HFF-Myc (cell line): ENCODE results near the gene IDE.

Experiments
- DNase-seq: peaks from one replicate; pipeline ENCODE4 v3.0.0-alpha.2; 2011; ENCODE audit warnings: low read depth; ENCODE audit errors: extremely low read depth
- H3K4me3 ChIP-seq: replicated peaks from 2 replicates; pipeline ENCODE4 v1.5.1; 2011; ENCODE audit warnings: low read depth, mild to moderate bottlenecking, control low read depth, low read length
- TF ChIP-seq, protein P1 (sequence below): IDR thresholded peaks from 2 replicates; pipeline ENCODE4 v1.5.1; 2012; ENCODE audit warnings: mild to moderate bottlenecking, low read depth, low read length, control low read depth; ENCODE audit errors: missing control alignments

Gene IDE

DNA sequence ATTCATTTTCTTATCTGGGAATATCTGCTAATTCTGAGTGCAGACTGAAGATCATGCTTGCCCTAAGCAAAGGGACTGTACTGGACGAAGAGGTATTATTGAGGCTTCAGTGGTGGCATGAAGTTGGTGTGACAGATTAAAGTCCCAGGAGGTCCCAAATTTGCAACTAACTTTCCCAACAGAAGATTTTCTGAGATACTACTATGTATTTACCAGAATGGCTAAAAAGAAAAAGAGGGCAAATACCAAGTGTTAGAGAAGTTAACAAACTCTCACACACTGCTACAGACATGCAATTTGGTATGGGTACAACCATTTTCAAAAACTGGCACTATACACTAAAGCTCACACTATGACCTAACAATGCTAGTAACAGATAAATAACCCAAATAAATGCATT lies 28.3 kb downstream of the IDE start:
- no peak for DNase-seq

DNA sequence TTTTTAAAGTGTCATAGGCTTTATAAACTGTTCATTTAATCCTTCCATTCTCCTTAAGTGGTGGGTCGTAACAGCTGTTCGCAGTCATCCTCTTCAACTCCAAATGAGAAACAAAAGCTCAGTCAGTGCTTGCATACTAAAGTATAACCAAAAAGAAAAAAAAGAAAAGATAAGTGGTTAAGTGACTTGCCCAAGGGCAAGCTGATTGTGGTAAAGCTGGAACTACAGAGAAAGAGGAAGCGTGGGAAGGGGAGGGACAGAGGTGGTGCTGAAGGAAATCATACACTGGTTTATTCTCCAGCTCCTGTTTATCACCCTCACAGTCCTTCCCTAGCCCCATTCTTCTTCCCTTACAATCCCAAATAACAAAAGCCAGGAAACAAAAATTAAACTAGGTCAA lies 29.6 kb downstream of the IDE start:
- TF ChIP-seq, protein P1, sequence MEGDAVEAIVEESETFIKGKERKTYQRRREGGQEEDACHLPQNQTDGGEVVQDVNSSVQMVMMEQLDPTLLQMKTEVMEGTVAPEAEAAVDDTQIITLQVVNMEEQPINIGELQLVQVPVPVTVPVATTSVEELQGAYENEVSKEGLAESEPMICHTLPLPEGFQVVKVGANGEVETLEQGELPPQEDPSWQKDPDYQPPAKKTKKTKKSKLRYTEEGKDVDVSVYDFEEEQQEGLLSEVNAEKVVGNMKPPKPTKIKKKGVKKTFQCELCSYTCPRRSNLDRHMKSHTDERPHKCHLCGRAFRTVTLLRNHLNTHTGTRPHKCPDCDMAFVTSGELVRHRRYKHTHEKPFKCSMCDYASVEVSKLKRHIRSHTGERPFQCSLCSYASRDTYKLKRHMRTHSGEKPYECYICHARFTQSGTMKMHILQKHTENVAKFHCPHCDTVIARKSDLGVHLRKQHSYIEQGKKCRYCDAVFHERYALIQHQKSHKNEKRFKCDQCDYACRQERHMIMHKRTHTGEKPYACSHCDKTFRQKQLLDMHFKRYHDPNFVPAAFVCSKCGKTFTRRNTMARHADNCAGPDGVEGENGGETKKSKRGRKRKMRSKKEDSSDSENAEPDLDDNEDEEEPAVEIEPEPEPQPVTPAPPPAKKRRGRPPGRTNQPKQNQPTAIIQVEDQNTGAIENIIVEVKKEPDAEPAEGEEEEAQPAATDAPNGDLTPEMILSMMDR, result no peak
- H3K4me3 ChIP-seq, result no peak overlapping the region
- DNase-seq, result no peak

More for the DNA sequence above, 28.3 kb downstream of the IDE start:
- TF ChIP-seq, protein P1, result no peak
- H3K4me3 ChIP-seq, result no peak overlapping the region

DNA sequence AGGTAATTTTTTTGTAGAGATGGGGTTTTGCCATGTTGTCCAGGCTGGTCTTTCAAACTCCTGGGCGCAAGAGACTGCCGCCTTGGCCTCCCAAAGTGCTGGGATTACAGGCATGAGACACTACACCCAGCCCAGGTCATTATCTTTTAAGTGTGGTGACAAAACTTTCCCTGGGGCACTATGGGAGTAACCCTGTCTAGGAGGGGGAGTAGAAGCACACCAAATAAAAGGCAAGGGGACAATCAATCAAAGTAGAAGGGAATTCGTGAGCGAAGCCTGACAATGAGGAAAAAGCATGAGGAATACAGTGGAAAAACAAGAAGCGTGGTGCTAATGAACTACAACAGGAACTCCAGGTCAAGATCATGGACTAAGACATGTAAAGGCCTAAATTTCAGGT lies 31.4 kb downstream of the IDE start:
- DNase-seq, result no peak
- TF ChIP-seq, protein P1, result no peak
- no peak overlapping the region for H3K4me3 ChIP-seq

DNA sequence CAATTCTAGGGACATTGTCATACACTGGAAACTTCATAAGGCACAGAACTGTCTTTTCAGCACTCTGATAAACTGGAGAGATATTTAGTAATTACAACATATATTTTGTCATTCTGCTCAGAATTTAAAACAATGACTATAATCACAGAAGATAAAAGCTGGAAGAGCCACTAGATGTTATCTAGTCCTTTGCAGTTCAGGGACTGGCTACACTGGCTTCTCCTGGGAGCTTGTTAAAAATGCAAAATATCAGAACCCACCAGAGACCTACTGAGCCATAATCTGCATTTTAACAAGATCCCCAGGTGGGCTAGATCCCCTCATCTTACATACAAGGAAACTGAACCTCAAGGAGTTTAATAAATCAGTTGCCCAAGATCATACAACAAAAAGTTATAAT lies 32.3 kb downstream of the IDE start:
- no peak for DNase-seq
- H3K4me3 ChIP-seq, result no peak overlapping the region
- TF ChIP-seq, protein P1, result no peak

DNA sequence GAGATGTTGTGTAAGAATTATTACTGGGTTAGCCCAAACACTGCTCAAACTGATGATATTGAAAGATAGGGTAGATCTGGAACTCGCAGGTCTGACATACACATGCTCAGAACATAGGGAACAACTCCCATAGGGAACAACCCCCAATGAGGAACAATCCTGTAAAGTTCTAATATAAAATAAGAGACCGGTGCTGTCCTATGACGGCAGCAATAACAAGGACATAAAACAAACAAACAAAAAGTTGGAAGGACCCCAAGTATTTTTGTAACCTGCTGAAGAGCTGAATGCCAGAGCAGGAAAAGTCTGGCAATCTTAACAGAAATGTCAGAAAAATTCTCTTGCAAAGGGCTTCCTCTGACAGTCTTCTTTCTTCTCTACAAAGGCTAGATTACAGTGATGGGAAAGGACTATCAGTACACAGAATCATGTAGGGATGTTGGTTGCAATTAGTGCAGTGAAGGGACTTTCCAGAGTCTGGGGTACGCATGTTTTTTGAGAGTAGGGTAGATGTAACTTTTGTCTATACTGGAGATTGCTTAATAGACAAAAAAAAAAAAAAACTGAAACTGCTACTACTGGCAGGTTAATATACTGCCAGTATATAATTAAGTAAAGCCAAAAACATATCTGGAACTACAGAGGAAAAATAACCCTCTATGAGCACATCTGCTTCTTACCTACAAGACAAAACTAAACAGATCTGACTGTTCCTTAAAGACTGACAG lies 35.5 kb downstream of the IDE start:
- TF ChIP-seq, protein P1, result no peak
- H3K4me3 ChIP-seq, result no peak overlapping the region
- DNase-seq, result no peak

DNA sequence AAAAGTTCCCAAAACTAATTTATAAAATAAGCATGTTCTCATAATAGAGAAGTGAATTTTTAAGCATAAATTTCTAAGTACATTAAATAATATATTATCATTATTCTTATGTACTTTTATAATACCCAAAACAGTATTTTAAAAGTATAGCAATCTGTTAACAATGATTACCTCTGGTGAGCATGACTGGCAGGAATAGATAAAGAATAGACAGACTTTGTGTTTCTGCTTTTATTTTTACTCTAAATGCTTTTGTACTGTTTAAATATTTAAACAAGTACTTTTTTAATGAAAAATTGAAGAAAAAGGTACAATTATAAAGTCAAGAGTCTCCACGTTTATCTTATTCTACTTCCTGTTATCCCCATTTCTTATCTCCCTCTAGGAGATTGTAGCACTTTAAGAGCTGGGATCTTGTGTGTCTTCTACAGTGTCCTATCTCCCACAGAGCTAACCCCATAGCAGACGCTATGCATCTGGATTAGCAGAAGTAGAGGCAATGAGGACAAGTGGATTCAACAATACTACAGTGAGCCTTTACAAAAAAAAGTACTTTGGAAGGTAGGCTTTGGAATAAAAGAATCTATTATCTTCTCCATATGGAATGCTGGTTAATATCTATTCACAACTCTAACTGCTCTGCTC lies 42.9 kb downstream of the IDE start:
- TF ChIP-seq, protein P1, result no peak
- no peak for DNase-seq

DNA sequence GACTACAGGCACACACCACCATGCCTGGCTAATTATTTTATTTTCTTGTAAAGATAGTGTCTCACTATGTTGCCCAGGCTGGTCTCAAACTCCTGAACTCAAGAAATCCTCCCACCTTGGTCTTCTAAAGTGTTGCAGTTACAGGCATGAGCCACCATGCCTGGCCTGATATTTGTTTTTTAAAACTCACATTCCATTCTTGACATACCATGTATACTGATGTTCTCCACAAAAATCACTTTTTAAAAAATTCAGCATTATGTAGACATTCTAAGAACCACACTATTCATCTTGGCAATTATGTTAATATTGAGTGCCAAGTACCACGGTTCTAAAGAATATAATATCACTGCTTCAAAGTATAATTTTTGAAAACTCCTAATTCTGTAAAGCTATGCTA lies 43.5 kb downstream of the IDE start:
- no peak for DNase-seq
- TF ChIP-seq, protein P1, result no peak
- H3K4me3 ChIP-seq, result no peak overlapping the region

More for the DNA sequence above, 42.9 kb downstream of the IDE start:
- H3K4me3 ChIP-seq, result no peak overlapping the region
